ENCODE data around the gene DSPP. TPM values are rescaled to one million over a fixed set of nuclear protein-coding genes. Genes with fewer than 3 reads are reported as not detected.

DSPP gene
- total RNA-seq, 4 donors from 2014 or later: not detected

- intact Hi-C loops (cut with DNase I; ENCODE audit: low total_unique reads): no loop called here
- no peaks in the 10 kb centered on the region for H3K36me3 ChIP-seq
- in situ Hi-C loops (cut with MboI; ENCODE audit: low sequenced_read_pairs in 4 of 4): no loop called here
These were observed 24.1 kb downstream of the DSPP start for GRCh38 chr4:87632469-87632868.

GRCh38 chr4:87633243-87633642 is 24.9 kb downstream of the DSPP start:
- no peak for ATAC-seq
- peaks cover 0 to 5% of the 10 kb centered on the region in 2 donors for H3K4me1 ChIP-seq
- H3K36me3 ChIP-seq: no peaks in the 10 kb centered on the region
- no peaks in the 10 kb centered on the region for H3K27me3 ChIP-seq
- TF ChIP-seq POLR2A (IDR thresholded peaks at IDR 0.05) (no peak), CTCF (IDR thresholded peaks at IDR 0.05 in 4 of 5, conservative IDR thresholded peaks at IDR 0.05 in 1 of 5) (no peak)
- H3K9me3 ChIP-seq: no peaks in the 10 kb centered on the region
- in situ Hi-C loops (cut with MboI; ENCODE audit: low sequenced_read_pairs in 4 of 4): no loop called here
- H3K4me3 ChIP-seq: no peak overlapping the region
- DNase-seq: no peak
- no peak overlapping the region for H3K27ac ChIP-seq
- intact Hi-C loops (cut with DNase I; ENCODE audit: low total_unique reads): no loop called here

More at GRCh38 chr4:87632469-87632868, 24.1 kb downstream of the DSPP start:
- Histone ChIP-seq H3K27me3 (no peaks in the 10 kb centered on the region), H3K27ac (no peak overlapping the region), H3K9me3 (no peaks in the 10 kb centered on the region), H3K4me1 (peaks cover 0 to 5% of the 10 kb centered on the region in 2 donors), H3K4me3 (no peak overlapping the region)
- DNase-seq (no peak), ATAC-seq (no peak)
- TF ChIP-seq CTCF (IDR thresholded peaks at IDR 0.05 in 4 of 5, conservative IDR thresholded peaks at IDR 0.05 in 1 of 5) (no peak), POLR2A (IDR thresholded peaks at IDR 0.05) (no peak)

GRCh38 chr4:87644286-87644685 is 36.0 kb downstream of the DSPP start:
- Histone ChIP-seq H3K4me3 (no peak overlapping the region), H3K9me3 (no peaks in the 10 kb centered on the region), H3K27me3 (no peaks in the 10 kb centered on the region), H3K36me3 (no peaks in the 10 kb centered on the region), H3K27ac (no peak overlapping the region), H3K4me1 (no peaks in the 10 kb centered on the region)
- TF ChIP-seq POLR2A (IDR thresholded peaks at IDR 0.05): no peak
- peak in 1 of 5 experiments; percentile 11 for TF ChIP-seq CTCF (IDR thresholded peaks at IDR 0.05 in 4 of 5, conservative IDR thresholded peaks at IDR 0.05 in 1 of 5)
- in situ Hi-C loops (cut with MboI; ENCODE audit: low sequenced_read_pairs in 4 of 4) (no loop called here), intact Hi-C loops (cut with DNase I; ENCODE audit: low total_unique reads) (no loop called here)
- ATAC-seq (no peak), DNase-seq (no peak)

GRCh38 chr4:87649980-87650379 is 41.7 kb downstream of the DSPP start, which contains the start of gene DMP1:
Gene DMP1 (plus strand): TSS chr4:87650280. CDS start chr4:87656493, 6,213 bp downstream.
- TF ChIP-seq POLR2A (IDR thresholded peaks at IDR 0.05): no peak
- no peak for TF ChIP-seq CTCF (IDR thresholded peaks at IDR 0.05 in 4 of 5, conservative IDR thresholded peaks at IDR 0.05 in 1 of 5)
- ATAC-seq: no peak
- in situ Hi-C loops (cut with MboI; ENCODE audit: low sequenced_read_pairs in 4 of 4) (no loop called here), intact Hi-C loops (cut with DNase I; ENCODE audit: low total_unique reads) (no loop called here)
- no peak for DNase-seq
- no peaks in the 10 kb centered on the region for H3K9me3 ChIP-seq
- H3K4me3 ChIP-seq: no peak within 1 kb of the TSS
- no peaks in the 10 kb centered on the region for H3K36me3 ChIP-seq
- H3K27me3 ChIP-seq: no peaks in the 10 kb centered on the region
- no peak within 1 kb of the TSS for H3K27ac ChIP-seq
- H3K4me1 ChIP-seq: no peaks in the 10 kb centered on the region

- intact Hi-C loops (cut with DNase I; ENCODE audit: low total_unique reads): no loop called here
- DNase-seq: no peak
- ATAC-seq: no peak
- Histone ChIP-seq H3K27me3 (no peaks in the 10 kb centered on the region), H3K36me3 (no peaks in the 10 kb centered on the region), H3K4me1 (no peaks in the 10 kb centered on the region), H3K27ac (no peak overlapping the region), H3K4me3 (no peak overlapping the region), H3K9me3 (no peaks in the 10 kb centered on the region)
- in situ Hi-C loops (cut with MboI; ENCODE audit: low sequenced_read_pairs in 4 of 4): no loop called here
- TF ChIP-seq CTCF (IDR thresholded peaks at IDR 0.05 in 4 of 5, conservative IDR thresholded peaks at IDR 0.05 in 1 of 5): no peak
- TF ChIP-seq POLR2A (IDR thresholded peaks at IDR 0.05): no peak
These were observed 42.6 kb downstream of the DSPP start for GRCh38 chr4:87650938-87651337.

Measured in gastrocnemius medialis (tissue), 4 donors.